ENCODE results near the gene CDC23. TPM values are rescaled to one million over a fixed set of nuclear protein-coding genes. Genes with fewer than 3 reads are reported as not detected.
A peak's percentile ranks its signal among the peaks of the same experiment; 100 is the strongest.

CDC23 gene
- total RNA-seq, 2 donors from 2014 or later = 40.9 to 45.7 TPM

- Histone ChIP-seq H3K9me3 (ENCODE audit: control insufficient read depth, low read length) (peaks cover 14% of the 10 kb centered on the region), H3K36me3 (ENCODE audit: control insufficient read depth, insufficient read depth, low read length) (no peaks in the 10 kb centered on the region), H3K9ac (ENCODE audit: extremely low read depth, low read length, poor library complexity, severe bottlenecking) (no peak overlapping the region), H3K27ac (ENCODE audit: low read depth, low read length) (no peak overlapping the region), H3K4me3 (ENCODE audit: low read length) (peak overlapping the region; percentile 72), H3K4me1 (ENCODE audit: control insufficient read depth, insufficient read depth, low read length) (no peaks in the 10 kb centered on the region), H3K27me3 (ENCODE audit: control insufficient read depth, insufficient read depth, low read length, poor library complexity, severe bottlenecking) (peaks cover 81% of the 10 kb centered on the region)
- H3K4me1 Mint-ChIP-seq = peaks cover 20% of the 10 kb centered on the region
- peak overlapping the region; percentile 47 for H3K4me3 Mint-ChIP-seq
- H3K9me3 Mint-ChIP-seq = peaks cover 7% of the 10 kb centered on the region
- TF ChIP-seq, protein P1, sequence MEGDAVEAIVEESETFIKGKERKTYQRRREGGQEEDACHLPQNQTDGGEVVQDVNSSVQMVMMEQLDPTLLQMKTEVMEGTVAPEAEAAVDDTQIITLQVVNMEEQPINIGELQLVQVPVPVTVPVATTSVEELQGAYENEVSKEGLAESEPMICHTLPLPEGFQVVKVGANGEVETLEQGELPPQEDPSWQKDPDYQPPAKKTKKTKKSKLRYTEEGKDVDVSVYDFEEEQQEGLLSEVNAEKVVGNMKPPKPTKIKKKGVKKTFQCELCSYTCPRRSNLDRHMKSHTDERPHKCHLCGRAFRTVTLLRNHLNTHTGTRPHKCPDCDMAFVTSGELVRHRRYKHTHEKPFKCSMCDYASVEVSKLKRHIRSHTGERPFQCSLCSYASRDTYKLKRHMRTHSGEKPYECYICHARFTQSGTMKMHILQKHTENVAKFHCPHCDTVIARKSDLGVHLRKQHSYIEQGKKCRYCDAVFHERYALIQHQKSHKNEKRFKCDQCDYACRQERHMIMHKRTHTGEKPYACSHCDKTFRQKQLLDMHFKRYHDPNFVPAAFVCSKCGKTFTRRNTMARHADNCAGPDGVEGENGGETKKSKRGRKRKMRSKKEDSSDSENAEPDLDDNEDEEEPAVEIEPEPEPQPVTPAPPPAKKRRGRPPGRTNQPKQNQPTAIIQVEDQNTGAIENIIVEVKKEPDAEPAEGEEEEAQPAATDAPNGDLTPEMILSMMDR (conservative IDR thresholded peaks at IDR 0.05) = no peak
- H3K36me3 Mint-ChIP-seq (ENCODE audit: low read depth) = no peaks in the 10 kb centered on the region
- no peak overlapping the region for H3K27ac Mint-ChIP-seq
- WGBS, 2 experiments (ENCODE audit: insufficient coverage in 1 of 2, insufficient read length in 1 of 2) = 9 to 11% methylated on average over 23 to 63 of the region's 67 CpGs
- DNase-seq = peak; percentile 85
- H3K27me3 Mint-ChIP-seq (ENCODE audit: insufficient read depth) = peaks cover 81% of the 10 kb centered on the region
Observed at GRCh38 chr5:138241688-138242571, 28.8 kb upstream of the CDC23 start.

- Histone ChIP-seq H3K27ac (ENCODE audit: low read depth, low read length) (no peak overlapping the region), H3K9me3 (ENCODE audit: control insufficient read depth, low read length) (peaks cover 8% of the 10 kb centered on the region), H3K4me1 (ENCODE audit: control insufficient read depth, insufficient read depth, low read length) (no peaks in the 10 kb centered on the region), H3K4me3 (ENCODE audit: low read length) (no peak overlapping the region), H3K9ac (ENCODE audit: extremely low read depth, low read length, poor library complexity, severe bottlenecking) (no peak overlapping the region), H3K36me3 (ENCODE audit: control insufficient read depth, insufficient read depth, low read length) (no peaks in the 10 kb centered on the region), H3K27me3 (ENCODE audit: control insufficient read depth, insufficient read depth, low read length, poor library complexity, severe bottlenecking) (peaks cover 87% of the 10 kb centered on the region)
- TF ChIP-seq, protein P1 (conservative IDR thresholded peaks at IDR 0.05) = no peak
- H3K4me1 Mint-ChIP-seq = peaks cover 16% of the 10 kb centered on the region
- peaks cover 7% of the 10 kb centered on the region for H3K9me3 Mint-ChIP-seq
- peaks cover 84% of the 10 kb centered on the region for H3K27me3 Mint-ChIP-seq (ENCODE audit: insufficient read depth)
- no peak for DNase-seq
- no peak overlapping the region for H3K27ac Mint-ChIP-seq
- 95 to 100% methylated on average over 2 to 3 of the region's 3 CpGs for WGBS, 2 experiments (ENCODE audit: insufficient coverage in 1 of 2, insufficient read length in 1 of 2)
- H3K36me3 Mint-ChIP-seq (ENCODE audit: low read depth) = no peaks in the 10 kb centered on the region
- H3K4me3 Mint-ChIP-seq = no peak overlapping the region
Observed at GRCh38 chr5:138240650-138241385, 27.7 kb upstream of the CDC23 start.

GRCh38 chr5:138238034-138238433 is 24.9 kb upstream of the CDC23 start:
- Mint-ChIP-seq H3K27ac (no peak overlapping the region), H3K27me3 (ENCODE audit: insufficient read depth) (peaks cover 71% of the 10 kb centered on the region), H3K36me3 (ENCODE audit: low read depth) (no peaks in the 10 kb centered on the region), H3K4me1 (peaks cover 5% of the 10 kb centered on the region), H3K9me3 (peaks cover 7% of the 10 kb centered on the region), H3K4me3 (no peak overlapping the region)
- Histone ChIP-seq H3K4me1 (ENCODE audit: control insufficient read depth, insufficient read depth, low read length) (no peaks in the 10 kb centered on the region), H3K36me3 (ENCODE audit: control insufficient read depth, insufficient read depth, low read length) (no peaks in the 10 kb centered on the region), H3K27me3 (ENCODE audit: control insufficient read depth, insufficient read depth, low read length, poor library complexity, severe bottlenecking) (peaks cover 67% of the 10 kb centered on the region), H3K9me3 (ENCODE audit: control insufficient read depth, low read length) (peaks cover 8% of the 10 kb centered on the region), H3K9ac (ENCODE audit: extremely low read depth, low read length, poor library complexity, severe bottlenecking) (no peak overlapping the region), H3K4me3 (ENCODE audit: low read length) (no peak overlapping the region), H3K27ac (ENCODE audit: low read depth, low read length) (no peak overlapping the region)
- DNase-seq = no peak
- TF ChIP-seq, protein P1 (conservative IDR thresholded peaks at IDR 0.05) = no peak
- 97 to 100% methylated on average over 1 of the region's 1 CpG for WGBS, 2 experiments (ENCODE audit: insufficient coverage in 1 of 2, insufficient read length in 1 of 2)
